ENCODE measurements around the gene ATXN3. TPM values are rescaled to one million over a fixed set of nuclear protein-coding genes. Genes with fewer than 3 reads are reported as not detected.

Gene ATXN3
- total and polyA plus RNA-seq, 2 of the 13 experiments (the other 11 are each of a cell fraction or from before 2014, with no cell fraction given), result 14.9 to 17.3 TPM

DNA sequence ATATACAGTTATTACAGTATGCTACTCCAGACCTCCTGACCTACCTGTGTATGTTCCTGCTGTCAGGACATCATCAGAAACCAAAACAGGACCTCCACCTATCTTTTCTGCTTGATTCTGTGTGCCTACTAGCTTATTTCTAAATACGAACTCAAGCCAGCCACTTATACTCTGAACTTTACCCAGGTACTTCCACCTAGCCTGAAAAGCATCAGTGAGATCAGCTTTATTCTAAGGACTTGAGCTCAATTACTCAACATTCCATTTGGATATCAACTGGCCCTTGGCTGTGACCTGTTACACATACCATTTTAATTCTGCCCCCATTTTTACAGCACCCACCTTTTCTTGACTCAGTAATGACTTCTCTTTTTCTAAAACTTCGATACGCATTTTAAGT lies 95.7 kb downstream of the ATXN3 start:
- no peaks in the 10 kb centered on the region for H3K79me2 ChIP-seq (ENCODE audit: insufficient read depth, low read length)
- no TSS peak for BruUV-seq (replicated peaks)
- H3K4me3 ChIP-seq (replicated peaks in 1 of 3; ENCODE audit: insufficient read depth in 1 of 3, low read depth in 2 of 3, low read length in 3 of 3), result no peak overlapping the region
- 95% methylated on average over 3 of the region's 3 CpGs for WGBS (ENCODE audit: low lambda C conversion rate)
- H2AFZ ChIP-seq (ENCODE audit: low read length), result no peak overlapping the region
- no peaks in the 10 kb centered on the region for H4K20me1 ChIP-seq (ENCODE audit: insufficient read depth, low read length)
- no peaks in the 10 kb centered on the region for H3K27me3 ChIP-seq (ENCODE audit: control insufficient read depth in 1 of 2, insufficient read depth in 2 of 2, low read length in 2 of 2)
- intact Hi-C loops (cut with micrococcal nuclease; ENCODE audit: unreplicated experiment), result no loop called here
- FAIRE-seq, result no peak
- in situ Hi-C loops (cut with HindIII; ENCODE audit: extremely low pct_ligation_motif_present, low pct_unique_long_range_greater_than_20kb), result no loop called here
- H3K4me1 ChIP-seq (ENCODE audit: insufficient read depth, low read length), result no peaks in the 10 kb centered on the region
- H3K4me2 ChIP-seq (ENCODE audit: low read depth, low read length), result no peak overlapping the region
- DNase-seq (ENCODE audit: low spot score), result no peak
- TF ChIP-seq ZFP82 (CRISPR knock-in tag; IDR thresholded peaks at IDR 0.05; ENCODE audit: borderline replicate concordance), result no peak
- TF ChIP-seq ZNF234 (CRISPR knock-in tag; conservative IDR thresholded peaks at IDR 0.05), result no peak
- TF ChIP-seq TP53 (CRISPR knock-in tag; conservative IDR thresholded peaks at IDR 0.05), result no peak
- TF ChIP-seq THYN1 (CRISPR knock-in tag; IDR thresholded peaks at IDR 0.05; ENCODE audit: borderline replicate concordance, low read depth), result no peak
- no peak for TF ChIP-seq KAT2B (IDR thresholded peaks at IDR 0.05; ENCODE audit: borderline replicate concordance, low read depth, low read length)
- TF ChIP-seq SNAI1 (CRISPR knock-in tag; IDR thresholded peaks at IDR 0.05; ENCODE audit: borderline replicate concordance), result no peak
- no peak for TF ChIP-seq ZFP62 (CRISPR knock-in tag; IDR thresholded peaks at IDR 0.05)
- TF ChIP-seq IKZF5 (CRISPR knock-in tag; IDR thresholded peaks at IDR 0.05), result no peak
- CTCF ChIA-PET (ENCODE audit: low intra/inter-chr PET ratio, low total read pairs), result no interaction called here
- H3K9ac ChIP-seq (ENCODE audit: insufficient read depth, low read depth, low read length), result no peak overlapping the region
- no peaks in the 10 kb centered on the region for H3K9me3 ChIP-seq (ENCODE audit: low read length)
- POLR2A ChIA-PET, result no interaction called here
- no peak for ATAC-seq
- H3K27ac ChIP-seq (ENCODE audit: extremely low read length, insufficient read depth, low read length), result no peak overlapping the region
- H3K36me3 ChIP-seq (replicated peaks in 1 of 2; ENCODE audit: control insufficient read depth in 1 of 2, insufficient read depth in 2 of 2, low read length in 2 of 2), result peaks cover 12 to 43% of the 10 kb centered on the region in 2 experiments; a peak in 4 of 5 replicates

DNA sequence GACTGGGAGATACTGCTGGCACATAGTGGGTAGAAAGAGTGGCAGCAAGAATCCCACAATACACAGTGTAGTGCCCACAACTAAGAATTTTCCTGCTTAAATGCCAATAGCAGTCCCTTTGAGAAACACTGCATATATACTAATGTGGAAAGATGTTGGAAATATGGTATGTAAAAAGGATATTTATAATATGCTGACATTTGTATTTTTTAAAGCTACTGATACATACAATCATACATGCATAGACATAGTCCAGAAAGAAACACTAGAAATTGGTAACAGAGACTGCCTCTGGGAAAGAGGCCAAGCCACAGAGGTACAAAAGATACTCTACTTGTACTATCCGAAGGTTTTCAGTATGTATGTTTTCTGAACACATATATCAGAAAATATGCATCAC lies 96.8 kb downstream of the ATXN3 start:
- H4K20me1 ChIP-seq (ENCODE audit: insufficient read depth, low read length), result no peaks in the 10 kb centered on the region
- ChIA-PET CTCF (ENCODE audit: low intra/inter-chr PET ratio, low total read pairs) (no interaction called here), POLR2A (no interaction called here)
- H3K27ac ChIP-seq (ENCODE audit: extremely low read length, insufficient read depth, low read length), result no peak overlapping the region
- H3K79me2 ChIP-seq (ENCODE audit: insufficient read depth, low read length), result no peaks in the 10 kb centered on the region
- H3K9ac ChIP-seq (ENCODE audit: insufficient read depth, low read depth, low read length), result no peak overlapping the region
- no TSS peak for BruUV-seq (replicated peaks)
- H3K9me3 ChIP-seq (ENCODE audit: low read length), result no peaks in the 10 kb centered on the region
- no peaks in the 10 kb centered on the region for H3K27me3 ChIP-seq (ENCODE audit: control insufficient read depth in 1 of 2, insufficient read depth in 2 of 2, low read length in 2 of 2)
- no peak for ATAC-seq
- 95% methylated on average over 1 of the region's 1 CpG for WGBS (ENCODE audit: low lambda C conversion rate)
- H3K4me3 ChIP-seq (replicated peaks in 1 of 3; ENCODE audit: insufficient read depth in 1 of 3, low read depth in 2 of 3, low read length in 3 of 3), result no peak overlapping the region
- no peak for FAIRE-seq
- TF ChIP-seq, protein P1, sequence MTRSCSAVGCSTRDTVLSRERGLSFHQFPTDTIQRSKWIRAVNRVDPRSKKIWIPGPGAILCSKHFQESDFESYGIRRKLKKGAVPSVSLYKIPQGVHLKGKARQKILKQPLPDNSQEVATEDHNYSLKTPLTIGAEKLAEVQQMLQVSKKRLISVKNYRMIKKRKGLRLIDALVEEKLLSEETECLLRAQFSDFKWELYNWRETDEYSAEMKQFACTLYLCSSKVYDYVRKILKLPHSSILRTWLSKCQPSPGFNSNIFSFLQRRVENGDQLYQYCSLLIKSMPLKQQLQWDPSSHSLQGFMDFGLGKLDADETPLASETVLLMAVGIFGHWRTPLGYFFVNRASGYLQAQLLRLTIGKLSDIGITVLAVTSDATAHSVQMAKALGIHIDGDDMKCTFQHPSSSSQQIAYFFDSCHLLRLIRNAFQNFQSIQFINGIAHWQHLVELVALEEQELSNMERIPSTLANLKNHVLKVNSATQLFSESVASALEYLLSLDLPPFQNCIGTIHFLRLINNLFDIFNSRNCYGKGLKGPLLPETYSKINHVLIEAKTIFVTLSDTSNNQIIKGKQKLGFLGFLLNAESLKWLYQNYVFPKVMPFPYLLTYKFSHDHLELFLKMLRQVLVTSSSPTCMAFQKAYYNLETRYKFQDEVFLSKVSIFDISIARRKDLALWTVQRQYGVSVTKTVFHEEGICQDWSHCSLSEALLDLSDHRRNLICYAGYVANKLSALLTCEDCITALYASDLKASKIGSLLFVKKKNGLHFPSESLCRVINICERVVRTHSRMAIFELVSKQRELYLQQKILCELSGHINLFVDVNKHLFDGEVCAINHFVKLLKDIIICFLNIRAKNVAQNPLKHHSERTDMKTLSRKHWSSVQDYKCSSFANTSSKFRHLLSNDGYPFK (CRISPR knock-in tag; IDR thresholded peaks at IDR 0.05; ENCODE audit: borderline replicate concordance), result no peak
- TF ChIP-seq MAFF (IDR thresholded peaks at IDR 0.05; ENCODE audit: low read depth, low read length) (peak; percentile 42; the same call in 1 of the 2 replicates), MAFK (conservative IDR thresholded peaks at IDR 0.05 in 1 of 2, IDR thresholded peaks at IDR 0.05 in 1 of 2; ENCODE audit: low read length in 2 of 2) (peak; percentile 19 to 62; a peak in 3 of 4 replicates), BRCA1 (CRISPR knock-in tag; IDR thresholded peaks at IDR 0.05) (no peak), THAP8 (CRISPR knock-in tag; IDR thresholded peaks at IDR 0.05; ENCODE audit: borderline replicate concordance) (no peak)
- intact Hi-C loops (cut with micrococcal nuclease; ENCODE audit: unreplicated experiment), result no loop called here
- no peak overlapping the region for H3K4me2 ChIP-seq (ENCODE audit: low read depth, low read length)
- H3K36me3 ChIP-seq (replicated peaks in 1 of 2; ENCODE audit: control insufficient read depth in 1 of 2, insufficient read depth in 2 of 2, low read length in 2 of 2), result peaks cover 9 to 40% of the 10 kb centered on the region in 2 experiments; a peak in 4 of 5 replicates
- H3K4me1 ChIP-seq (ENCODE audit: insufficient read depth, low read length), result no peaks in the 10 kb centered on the region
- in situ Hi-C loops (cut with HindIII; ENCODE audit: extremely low pct_ligation_motif_present, low pct_unique_long_range_greater_than_20kb), result no loop called here
- no peak for DNase-seq (ENCODE audit: low spot score)
- H2AFZ ChIP-seq (ENCODE audit: low read length), result no peak overlapping the region

All from HepG2 (cell line).